ENCODE measurements around the gene NSD1. TPM values are rescaled to one million over a fixed set of nuclear protein-coding genes. Genes with fewer than 3 reads are reported as not detected.
A peak's percentile ranks its signal among the peaks of the same experiment; 100 is the strongest.

NSD1 gene
- total RNA-seq, 4 donors from 2014 or later, result 46.4 to 112 (median 50.1) TPM

DNA sequence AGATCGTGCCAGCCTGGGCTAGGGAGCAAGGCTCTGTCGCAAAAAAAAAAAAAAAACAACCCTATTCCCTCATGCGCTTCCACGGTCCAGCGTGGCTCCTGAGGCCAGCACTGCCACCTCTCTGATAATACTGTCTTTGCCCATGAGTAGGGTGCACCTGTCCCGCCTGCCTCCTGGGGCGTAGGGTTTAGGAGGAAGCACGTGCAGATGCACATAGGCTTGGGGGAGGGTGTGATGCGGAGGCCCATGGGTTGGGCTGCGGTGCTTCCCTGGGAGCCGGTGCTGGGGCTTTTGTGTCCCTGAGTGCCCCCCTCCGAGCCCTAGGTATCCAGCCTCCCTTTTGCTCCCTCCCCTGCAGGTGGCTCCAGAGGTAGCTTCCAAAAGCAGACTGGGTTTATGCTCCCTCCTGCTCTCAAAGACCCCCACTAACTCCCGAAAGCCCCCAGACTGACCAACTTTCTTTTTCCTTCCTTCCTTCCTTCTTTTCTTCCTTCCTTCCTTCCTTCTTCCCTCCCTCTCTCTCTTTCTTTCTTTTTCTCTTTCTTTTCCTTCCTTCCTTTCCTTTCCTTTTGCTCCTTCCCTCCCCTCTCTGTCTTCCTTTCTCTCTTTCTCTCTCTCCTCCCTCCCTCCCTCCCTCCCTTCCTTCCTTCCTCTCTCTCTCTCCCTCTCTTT, 34.0 kb upstream of the NSD1 start:
- TF ChIP-seq POLR2A (IDR thresholded peaks at IDR 0.05) (no peak), CTCF (IDR thresholded peaks at IDR 0.05) (peak in 3 of 6 experiments; percentile 22 to 31 (median 28))
- peaks cover 0 to 21% (median 2%) of the 10 kb centered on the region in 4 donors for H3K4me1 ChIP-seq
- H3K27ac ChIP-seq, result peak overlapping the region in 2 of 4 donors; percentile 50 to 69
- H3K27me3 ChIP-seq, result no peaks in the 10 kb centered on the region
- H3K4me3 ChIP-seq, result no peak overlapping the region
- DNase-seq, result no peak
- H3K9me3 ChIP-seq, result no peaks in the 10 kb centered on the region
- H3K36me3 ChIP-seq, result peaks cover 0 to 5% (median 0%) of the 10 kb centered on the region in 3 donors

GRCh38 chr5:177100714-177101121, 32.9 kb upstream of the NSD1 start:
- Histone ChIP-seq H3K4me1 (peaks cover 0 to 21% (median 2%) of the 10 kb centered on the region in 4 donors), H3K27me3 (no peaks in the 10 kb centered on the region), H3K36me3 (peaks cover 0 to 4% (median 0%) of the 10 kb centered on the region in 3 donors), H3K4me3 (no peak overlapping the region), H3K9me3 (no peaks in the 10 kb centered on the region), H3K27ac (no peak overlapping the region)
- TF ChIP-seq POLR2A (IDR thresholded peaks at IDR 0.05) (no peak), CTCF (IDR thresholded peaks at IDR 0.05) (no peak)
- no peak for DNase-seq

GRCh38 chr5:177103523-177104253, 29.9 kb upstream of the NSD1 start:
- no peaks in the 10 kb centered on the region for H3K27me3 ChIP-seq
- H3K4me3 ChIP-seq, result no peak overlapping the region
- no peak overlapping the region for H3K27ac ChIP-seq
- no peak for DNase-seq
- no peaks in the 10 kb centered on the region for H3K36me3 ChIP-seq
- H3K9me3 ChIP-seq, result no peaks in the 10 kb centered on the region
- H3K4me1 ChIP-seq, result peaks cover 0 to 5% (median 2%) of the 10 kb centered on the region in 4 donors
- TF ChIP-seq CTCF (IDR thresholded peaks at IDR 0.05), result no peak
- no peak for TF ChIP-seq POLR2A (IDR thresholded peaks at IDR 0.05)

DNA sequence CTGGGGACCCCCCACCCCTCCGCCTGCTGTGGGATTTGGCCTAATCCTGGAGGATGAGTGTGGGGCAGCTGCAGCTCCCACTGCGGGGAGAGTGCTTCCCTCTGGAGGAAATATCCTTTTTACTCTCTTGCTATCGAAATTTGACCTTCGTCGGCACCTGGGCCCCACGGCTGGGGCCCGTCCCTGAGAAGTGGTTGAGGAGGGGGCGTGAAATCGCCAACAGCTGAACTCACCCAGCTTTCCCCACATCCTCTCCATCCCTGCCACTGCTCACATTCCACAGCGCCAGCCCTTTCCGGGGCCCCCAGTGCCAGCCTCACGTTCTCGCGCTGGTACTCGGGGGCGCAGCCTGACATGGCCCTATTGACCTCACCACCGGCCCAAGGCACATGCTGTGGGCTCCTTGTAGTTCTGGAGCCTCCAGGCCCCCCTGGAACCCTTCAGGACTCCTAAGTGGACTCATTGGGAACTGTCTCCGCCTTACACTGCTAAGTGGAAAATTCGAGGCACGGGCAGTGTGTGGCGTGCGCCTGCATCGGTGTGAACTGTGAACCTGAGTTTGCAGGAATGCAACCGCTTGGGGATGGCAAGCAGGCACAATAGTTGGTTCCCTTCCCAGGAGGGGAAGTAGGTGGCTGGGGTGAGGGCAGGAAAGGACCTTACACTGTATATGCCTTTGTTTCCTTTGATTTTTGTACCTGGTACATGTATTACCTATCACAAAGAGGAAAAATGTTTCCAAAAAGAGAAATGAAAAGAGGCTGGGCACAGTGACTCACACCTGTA, 27.7 kb upstream of the NSD1 start:
- H3K27me3 ChIP-seq, result no peaks in the 10 kb centered on the region
- no peak for TF ChIP-seq CTCF (IDR thresholded peaks at IDR 0.05)
- no peak for TF ChIP-seq POLR2A (IDR thresholded peaks at IDR 0.05)
- no peaks in the 10 kb centered on the region for H3K36me3 ChIP-seq
- H3K4me1 ChIP-seq, result peaks cover 0 to 13% (median 0%) of the 10 kb centered on the region in 4 donors
- no peak overlapping the region for H3K4me3 ChIP-seq
- H3K27ac ChIP-seq, result no peak overlapping the region
- DNase-seq, result no peak
- no peaks in the 10 kb centered on the region for H3K9me3 ChIP-seq

DNA sequence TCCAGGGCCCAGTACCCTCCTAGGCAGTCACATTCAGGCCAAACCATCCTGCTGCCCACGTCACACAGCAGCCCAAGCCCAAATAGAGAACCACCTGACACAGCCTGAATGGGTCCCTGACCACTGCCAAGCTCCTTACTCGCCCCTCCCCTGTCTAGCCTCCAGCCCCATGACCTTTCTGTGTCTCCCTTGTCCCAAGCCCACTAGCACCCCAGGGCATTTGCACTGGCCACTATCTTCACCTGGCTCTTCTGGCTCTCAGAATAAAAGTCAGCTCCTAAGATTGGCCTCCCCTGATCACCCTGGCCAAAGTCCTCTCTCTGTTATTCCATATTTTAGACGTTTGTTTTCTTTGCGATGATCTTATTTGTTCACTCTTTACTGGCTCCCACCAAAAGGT, 26.4 kb upstream of the NSD1 start:
- no peak overlapping the region for H3K4me3 ChIP-seq
- TF ChIP-seq CTCF (IDR thresholded peaks at IDR 0.05) (no peak), POLR2A (IDR thresholded peaks at IDR 0.05) (no peak)
- H3K9me3 ChIP-seq, result no peaks in the 10 kb centered on the region
- peaks cover 0 to 13% (median 0%) of the 10 kb centered on the region in 4 donors for H3K4me1 ChIP-seq
- DNase-seq, result no peak
- H3K36me3 ChIP-seq, result no peaks in the 10 kb centered on the region
- no peaks in the 10 kb centered on the region for H3K27me3 ChIP-seq
- no peak overlapping the region for H3K27ac ChIP-seq
